ENCODE results near the gene GRM7.

GRM7 gene

DNA sequence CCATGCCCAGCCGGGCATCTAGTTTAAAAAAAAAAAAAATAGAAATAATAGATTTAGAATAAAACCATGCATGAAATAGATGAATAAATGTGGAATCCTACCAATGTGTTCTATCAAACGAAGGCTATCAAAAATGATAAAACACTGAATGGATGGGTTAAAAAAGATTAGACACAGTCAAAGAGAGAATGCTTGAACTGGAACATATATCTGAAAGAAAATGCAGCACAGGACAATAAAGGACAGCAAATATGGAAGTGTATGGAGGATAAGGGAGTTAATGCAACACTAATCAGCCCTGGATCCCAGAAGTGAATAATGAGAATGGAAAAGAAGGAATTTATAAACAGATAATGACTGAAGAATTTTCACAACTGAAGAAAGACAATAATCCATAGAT lies 571.7 kb downstream of the GRM7 start:
- intact Hi-C loops (cut with DNase I): no loop called here
- DNase-seq: no peak

DNA sequence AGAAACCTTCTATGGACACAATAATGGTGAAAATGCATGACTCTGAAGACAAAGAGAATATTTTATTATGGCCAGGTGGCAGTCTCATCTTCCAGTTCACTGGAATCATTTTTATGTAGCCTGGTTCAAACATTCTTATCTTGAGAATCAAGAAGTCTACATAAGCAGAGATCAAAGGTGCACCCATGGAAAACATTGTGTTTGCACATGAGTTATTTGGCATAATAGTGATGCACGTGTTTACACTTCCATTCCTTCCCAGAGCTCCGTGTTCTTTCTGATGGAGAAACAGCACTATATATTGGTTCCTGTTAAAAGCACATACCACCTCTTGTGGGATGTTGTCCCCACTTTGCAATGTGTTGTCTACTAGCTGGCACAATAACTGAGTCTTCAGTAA lies 572.2 kb downstream of the GRM7 start:
- intact Hi-C loops (cut with DNase I): no loop called here
- no peak for DNase-seq

DNA sequence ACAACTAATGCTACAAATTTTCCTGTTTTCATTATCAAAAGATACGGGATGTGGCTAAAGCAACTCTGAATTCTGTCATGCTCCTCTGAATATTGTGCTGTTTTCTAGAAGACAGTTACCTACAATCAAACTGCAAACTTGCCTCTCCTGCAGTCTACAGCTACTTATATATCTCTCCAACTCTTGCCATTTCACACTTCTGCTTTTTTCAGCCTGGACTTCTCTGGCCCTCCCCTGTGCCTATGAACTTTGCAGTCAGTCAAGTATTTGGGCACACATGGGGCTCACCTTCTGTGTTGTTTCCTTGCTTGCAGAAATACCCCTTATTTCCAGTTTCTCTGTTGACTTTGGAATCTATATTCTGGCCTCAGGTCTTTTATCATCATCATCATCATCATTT lies 575.6 kb downstream of the GRM7 start:
- intact Hi-C loops (cut with DNase I): no loop called here
- no peak for DNase-seq

DNA sequence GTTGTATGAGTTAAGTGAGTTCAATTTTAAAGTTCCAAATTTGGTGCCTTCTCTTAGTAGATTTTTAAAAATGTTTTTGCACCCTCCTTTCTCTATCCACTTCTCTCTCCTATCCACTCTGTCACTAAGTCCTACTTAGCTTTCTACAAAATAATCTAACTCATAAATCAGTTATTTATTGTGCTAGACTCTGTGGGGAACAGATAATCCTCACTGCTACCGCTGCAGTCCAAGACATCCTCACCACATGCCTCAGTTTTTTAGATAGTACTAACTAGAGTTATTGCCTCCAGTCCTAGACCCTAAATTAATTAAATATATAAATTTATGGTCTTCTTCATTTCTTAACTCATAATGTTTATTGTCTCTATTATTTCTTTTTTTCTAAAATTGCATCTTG lies 576.3 kb downstream of the GRM7 start:
- intact Hi-C loops (cut with DNase I): no loop called here
- DNase-seq: no peak

DNA sequence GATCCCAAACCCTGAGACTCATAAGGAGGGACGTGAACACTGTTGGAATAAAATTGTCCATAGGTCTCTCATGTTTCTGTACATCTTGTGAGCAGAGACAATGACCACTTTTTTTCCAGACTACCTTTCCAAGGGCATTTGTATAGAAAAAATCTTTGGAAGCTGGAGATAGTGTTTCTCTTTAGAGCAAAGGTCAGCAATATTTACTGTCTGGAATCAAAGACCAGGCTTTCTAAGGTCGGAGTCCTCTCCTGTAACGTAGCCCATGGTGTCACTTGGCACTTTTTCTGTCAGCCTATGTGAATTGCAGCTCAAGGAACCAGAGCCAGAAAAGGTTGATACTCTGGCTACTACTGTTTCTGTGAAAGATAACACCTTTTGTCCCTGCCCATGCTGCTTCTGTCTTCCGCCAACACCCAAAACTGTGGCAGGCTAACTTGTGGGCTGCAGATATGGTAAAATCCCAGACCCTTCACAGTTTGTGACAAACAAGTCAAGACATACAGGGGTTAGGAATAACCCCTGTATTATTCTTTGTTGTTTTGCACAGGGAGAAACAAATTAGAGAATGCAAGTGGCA lies 578.3 kb downstream of the GRM7 start:
- DNase-seq: no peak
- intact Hi-C loops (cut with DNase I): no loop called here

DNA sequence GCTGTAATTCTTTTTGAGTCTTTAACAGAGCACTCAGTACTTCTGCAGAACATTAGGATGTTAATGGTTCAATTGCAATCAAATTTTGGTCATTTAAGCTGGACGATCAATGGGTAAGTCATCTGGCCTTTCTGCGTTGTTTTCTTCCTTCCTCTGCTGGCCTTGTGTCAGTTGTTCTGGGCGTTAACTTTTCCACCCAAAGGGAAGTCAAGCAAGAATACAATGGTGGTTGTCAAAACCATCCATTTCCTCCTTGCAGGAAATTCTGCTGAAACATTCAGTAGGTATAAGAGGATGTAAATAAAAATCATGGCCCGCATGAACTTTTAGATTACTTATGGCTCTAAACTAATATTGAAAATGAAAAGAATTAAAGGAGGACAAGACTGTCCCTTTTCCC lies 584.0 kb downstream of the GRM7 start:
- intact Hi-C loops (cut with DNase I): no loop called here
- no peak for DNase-seq

DNA sequence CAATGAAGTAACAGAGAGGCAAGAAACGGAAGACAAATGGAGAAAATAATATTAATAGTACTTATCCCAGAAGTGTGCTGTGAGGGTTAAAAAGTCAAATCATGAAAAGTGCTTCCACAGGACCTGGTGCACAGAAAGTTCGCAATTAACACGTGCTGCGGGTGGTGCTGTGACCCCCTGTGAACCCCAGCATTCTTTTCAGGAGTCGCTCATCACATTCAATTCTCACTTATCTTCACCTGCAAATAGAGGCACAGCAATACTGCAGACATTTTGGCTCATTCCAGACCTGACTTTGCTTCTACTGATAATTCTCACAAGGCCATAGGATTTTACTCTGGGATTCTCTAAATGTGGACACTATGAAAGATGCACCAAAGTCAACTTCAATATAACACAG lies 584.4 kb downstream of the GRM7 start:
- intact Hi-C loops (cut with DNase I): no loop called here
- DNase-seq: no peak

DNA sequence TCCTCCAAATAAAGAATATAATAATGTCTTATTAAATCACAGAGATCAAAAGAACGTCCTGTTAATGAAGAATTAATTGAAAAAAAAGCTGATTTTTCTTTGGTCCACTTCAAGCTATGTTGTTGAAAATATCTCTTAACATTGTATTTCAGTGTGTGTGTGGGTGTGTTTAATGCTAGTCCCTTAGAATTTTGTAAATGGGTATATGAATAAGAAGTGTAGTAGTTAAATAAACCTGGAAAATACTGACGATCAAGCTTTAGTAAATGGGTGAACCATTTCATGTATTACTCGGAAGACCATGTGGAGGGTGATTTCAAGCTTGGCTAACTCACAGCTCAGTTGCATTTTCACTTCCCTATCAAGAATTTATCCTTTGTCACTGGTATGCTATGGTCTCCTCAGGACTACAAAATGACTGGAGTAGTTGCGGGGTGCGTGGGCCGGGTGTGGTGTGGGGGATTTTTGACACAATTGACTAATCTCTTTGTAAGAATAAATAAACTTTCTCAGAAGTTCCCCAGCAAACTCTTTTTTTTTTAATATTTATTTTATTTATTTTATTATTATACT lies 586.4 kb downstream of the GRM7 start:
- intact Hi-C loops (cut with DNase I): no loop called here
- DNase-seq: no peak

DNA sequence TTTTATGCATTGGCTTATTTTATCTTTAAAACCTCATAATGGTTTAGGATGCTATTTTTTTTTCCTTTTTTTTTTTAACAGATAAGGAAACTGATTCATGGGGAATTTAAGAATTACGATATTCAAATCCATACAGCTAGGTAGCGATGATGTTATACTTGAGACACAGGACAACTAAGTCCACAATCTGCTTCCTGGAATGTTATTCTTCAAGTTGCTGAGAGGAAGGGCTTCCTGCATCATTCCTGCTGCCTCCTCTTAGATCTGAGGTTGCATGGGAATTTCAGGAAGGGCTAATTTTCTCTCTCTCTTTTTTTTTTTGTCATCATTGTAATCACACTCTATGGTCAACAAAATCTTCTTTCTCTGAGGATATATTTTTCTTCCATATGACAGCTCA lies 595.5 kb downstream of the GRM7 start:
- intact Hi-C loops (cut with DNase I): no loop called here
- no peak for DNase-seq

DNA sequence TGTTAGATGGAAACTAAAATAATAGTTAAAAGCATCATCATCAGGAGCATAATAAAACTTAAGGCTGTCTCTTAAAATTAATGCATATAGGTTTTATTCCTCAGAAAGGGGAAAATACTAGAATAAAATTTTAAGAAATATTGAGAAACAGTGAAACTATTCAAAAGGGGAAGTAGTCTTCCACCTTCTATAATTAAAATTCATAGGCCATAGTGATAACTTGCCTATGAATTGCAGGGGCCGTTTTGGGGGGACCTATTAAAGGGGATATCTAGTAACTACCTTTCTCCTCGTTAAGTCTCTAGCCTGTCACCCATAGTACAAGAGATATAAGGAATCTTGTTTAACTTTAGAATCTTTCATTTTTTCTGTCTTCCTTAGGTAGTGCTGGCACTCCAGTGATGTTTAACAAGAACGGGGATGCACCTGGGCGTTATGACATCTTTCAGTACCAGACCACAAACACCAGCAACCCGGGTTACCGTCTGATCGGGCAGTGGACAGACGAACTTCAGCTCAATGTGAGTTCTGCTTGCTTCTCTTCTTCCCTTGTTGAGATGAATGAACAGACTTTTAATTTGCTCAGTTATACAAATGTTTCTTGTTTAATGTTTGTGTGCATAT lies 600.4 kb downstream of the GRM7 start:
- DNase-seq: no peak
- intact Hi-C loops (cut with DNase I): no loop called here

DNA sequence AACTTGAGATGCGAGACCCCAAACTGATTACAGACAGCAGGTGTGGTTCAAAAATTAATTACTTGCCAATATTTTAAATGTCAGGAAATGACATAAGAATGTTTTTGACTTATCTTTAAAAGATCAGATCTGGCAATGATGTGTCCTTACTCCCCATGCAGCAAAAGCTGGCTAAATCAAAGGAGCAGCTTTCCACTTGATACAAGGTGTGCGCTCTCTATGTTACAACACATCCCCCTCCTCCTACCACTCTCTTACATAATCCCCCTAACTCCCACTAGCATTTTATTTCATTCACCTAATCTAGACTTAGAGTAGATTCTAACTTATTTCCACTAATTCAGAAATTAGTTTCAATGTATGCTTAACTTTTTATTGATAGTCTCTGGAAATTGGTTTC lies 609.0 kb downstream of the GRM7 start:
- intact Hi-C loops (cut with DNase I): no loop called here
- DNase-seq: peak in 13 of 42 donors; percentile 1 to 58 (median 14)

DNA sequence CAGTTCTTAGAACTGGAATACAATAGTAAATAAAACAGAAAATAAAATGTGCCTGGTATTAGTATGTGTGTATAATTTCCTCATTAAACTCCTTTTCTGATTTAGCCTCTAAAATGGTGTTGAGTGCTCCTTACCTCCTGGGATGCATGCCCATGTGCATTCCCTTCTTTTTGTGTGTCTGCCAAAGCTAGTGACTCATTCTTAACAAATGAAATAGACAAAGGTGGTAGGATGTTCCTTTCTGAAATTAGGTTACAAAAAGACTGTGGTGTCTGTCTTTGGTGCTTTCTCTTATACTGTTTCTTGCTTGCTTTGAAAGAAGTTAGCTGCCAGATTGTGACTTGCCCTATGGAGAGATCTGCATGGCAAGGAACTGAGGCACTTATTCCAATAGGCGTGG lies 623.7 kb downstream of the GRM7 start:
- intact Hi-C loops (cut with DNase I): no loop called here
- DNase-seq: peak in 1 of 42 donors; percentile 8

DNA sequence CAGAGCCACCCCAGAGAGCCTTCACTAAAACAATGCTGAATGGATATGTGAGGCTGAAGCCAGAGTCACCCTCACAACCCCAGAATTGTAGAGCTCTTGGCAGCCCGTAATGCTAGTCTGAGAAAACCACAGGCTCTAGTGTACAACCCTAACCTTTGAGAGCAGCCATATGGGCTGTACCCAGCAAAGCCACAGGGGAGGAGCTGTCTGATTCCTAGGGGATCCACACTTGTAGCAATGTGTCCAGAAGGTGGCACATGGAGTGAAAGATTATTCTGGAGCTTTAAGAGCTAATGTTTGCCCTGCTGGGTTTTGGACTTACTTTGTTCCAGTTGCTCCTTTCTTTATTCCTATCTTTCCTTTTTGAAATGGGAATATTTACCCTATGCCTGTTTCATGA lies 626.8 kb downstream of the GRM7 start:
- DNase-seq: no peak
- intact Hi-C loops (cut with DNase I): no loop called here

DNA sequence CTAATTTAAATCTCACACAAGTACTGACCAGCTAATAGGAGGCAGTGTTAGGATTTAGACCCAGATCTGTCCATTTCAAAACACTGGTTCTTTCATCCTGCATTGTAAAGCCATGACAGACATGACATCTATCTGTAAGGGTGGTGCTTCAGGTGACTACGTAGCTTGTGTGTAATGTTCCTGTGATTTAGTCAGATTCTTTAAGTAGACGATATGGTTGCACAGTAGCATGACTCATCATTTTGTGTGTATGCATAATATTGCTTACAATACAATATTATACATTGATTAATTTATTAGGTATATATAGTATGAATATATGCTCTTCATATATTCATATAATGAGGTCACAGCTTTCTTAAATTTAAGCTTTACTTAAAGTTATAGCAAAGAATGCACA lies 628.5 kb downstream of the GRM7 start:
- no peak for DNase-seq
- intact Hi-C loops (cut with DNase I): no loop called here

DNA sequence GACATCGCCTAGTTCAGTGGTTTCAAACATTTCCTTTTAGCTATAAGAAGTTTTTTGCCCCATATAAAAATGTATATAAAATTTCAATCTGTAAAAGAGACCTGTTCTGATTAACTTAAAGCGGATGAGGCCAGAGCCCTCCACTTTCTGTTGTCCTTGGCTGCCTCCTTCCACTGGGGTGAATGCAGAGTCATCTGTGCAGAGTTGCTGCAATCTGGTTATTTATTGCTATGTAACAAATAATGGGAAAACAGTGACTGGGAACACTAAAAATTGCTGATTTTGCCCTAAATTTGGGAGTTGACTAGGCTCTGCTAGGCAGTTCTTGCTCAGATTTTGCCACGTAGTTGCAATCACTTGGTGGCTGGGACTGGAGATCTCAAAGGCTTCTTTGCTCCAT lies 637.8 kb downstream of the GRM7 start:
- intact Hi-C loops (cut with DNase I): no loop called here
- no peak for DNase-seq

DNA sequence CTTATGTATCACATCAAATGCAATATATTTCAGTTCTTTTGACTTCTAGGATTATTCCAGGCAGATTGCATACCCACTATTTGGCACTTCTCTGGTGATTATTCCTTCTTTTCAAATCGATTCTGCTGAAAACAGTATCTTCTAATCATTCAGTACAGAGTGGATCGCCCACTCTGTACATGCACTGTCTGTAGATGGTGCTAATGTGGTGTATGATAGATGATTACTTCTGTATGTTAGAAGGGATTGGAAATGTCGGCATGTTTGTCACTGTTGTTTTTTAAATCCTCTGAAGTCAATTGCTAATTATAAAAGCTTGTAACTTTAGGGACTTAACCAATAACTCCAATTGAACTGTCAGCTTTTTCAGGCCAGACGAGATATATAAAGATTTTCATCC lies 642.5 kb downstream of the GRM7 start:
- no peak for DNase-seq
- intact Hi-C loops (cut with DNase I): no loop called here

DNA sequence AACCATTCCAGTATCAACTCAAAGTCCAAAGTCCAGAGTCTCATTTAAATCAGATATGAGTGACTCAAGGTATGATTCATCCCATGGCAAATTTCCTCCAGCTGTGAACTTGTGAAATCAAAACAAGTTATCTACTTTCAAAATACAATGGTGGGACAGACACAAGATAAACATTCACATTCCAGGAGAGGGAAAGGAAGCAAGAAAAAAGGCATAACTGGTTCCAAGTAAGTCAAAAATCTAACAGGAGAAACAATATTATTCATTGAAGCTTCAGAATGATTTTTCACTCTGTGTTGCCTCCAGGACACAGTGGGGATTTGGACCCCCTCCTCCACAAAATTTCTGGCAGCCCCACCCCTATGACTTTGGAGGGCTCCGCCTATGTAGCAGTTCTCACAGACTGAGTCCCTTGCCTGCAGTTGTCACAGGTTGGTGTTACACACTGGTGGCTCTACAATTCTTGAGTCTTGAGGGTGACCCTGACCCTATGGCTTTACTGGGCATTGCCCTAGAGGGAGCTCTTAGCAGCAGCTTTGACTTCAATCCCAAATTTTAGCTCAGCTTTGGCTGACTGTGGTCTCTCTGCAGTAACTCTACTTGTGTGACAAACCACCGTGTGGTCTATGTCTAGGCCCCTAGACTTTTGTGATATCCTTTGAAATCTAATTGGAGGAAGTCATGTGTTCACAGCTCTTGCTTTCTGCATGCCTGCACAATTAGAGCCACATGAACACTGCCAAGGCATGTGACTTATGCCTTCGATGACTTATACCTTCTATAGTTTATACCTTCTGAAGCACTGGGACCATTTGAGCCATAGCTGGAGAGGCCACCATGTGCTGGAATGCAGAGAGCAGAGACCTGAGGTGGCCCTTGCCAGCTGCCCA lies 644.2 kb downstream of the GRM7 start:
- intact Hi-C loops (cut with DNase I): no loop called here
- no peak for DNase-seq

DNA sequence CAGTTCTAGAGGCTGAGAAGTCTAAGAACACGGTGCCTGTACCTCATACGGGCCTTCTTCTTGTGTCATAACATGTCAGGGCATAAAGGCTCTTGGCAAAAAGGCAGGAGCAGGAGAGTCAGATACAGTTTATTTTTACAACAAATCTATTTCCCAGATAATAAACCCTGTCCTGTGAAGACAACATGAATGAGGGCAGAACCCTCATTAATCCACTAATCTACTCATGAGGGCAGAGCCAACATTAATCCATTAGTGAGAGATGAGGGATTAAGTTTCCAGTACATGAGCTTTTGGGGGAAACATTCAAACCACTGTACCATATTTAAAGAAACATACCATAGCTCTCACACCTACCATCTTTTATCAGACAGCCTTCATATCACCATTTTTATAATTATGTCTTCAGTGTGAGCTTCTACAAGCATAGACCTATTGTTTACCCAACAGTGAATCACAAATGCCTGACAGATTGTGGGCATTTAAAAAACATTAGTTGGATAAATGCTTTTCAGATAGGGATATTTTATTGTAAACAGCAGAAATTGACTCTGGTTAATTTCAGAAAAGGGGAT lies 645.8 kb downstream of the GRM7 start:
- DNase-seq: no peak
- intact Hi-C loops (cut with DNase I): no loop called here

DNA sequence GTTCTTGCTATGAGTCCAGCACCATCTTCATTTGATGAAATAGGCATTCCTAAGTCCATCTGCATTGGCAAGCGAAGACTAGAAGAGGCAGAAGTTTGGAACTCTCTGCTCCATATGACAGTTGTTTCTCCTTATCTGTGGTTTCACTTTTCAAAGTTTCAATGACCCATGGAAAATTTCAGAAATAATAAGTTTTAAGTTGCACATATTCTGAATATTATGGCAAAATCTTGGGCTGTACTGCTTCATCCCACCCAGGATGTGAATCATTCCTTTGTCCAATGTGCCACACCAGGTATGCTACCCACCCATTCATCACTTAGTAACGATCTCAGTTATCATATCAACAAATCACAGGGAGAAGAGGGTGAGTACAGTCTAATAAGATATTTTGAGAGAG lies 647.9 kb downstream of the GRM7 start:
- no peak for DNase-seq
- intact Hi-C loops (cut with DNase I): no loop called here

DNA sequence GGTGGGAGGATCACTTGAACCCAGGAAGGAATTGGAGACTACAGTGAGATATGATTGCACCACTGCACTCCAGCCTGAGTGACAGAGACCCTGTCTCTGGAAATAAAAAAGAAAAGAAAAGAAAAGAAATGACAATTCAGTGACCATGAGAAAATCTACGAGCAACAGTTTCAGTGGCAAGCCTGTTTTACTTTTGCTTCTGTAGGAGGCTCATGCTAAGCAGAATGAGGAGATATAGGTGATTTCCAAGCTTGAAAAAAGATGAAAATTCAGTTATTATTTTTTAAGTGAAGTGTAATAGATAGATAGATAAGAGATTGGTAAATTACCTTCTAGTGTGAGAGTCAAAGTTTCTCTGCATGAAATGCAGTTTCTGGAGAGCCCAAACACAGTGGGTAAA lies 651.1 kb downstream of the GRM7 start:
- no peak for DNase-seq
- intact Hi-C loops (cut with DNase I): no loop called here
